Stimulated activated CD4-positive, alpha-beta T cell treated with anti-CD3 and anti-CD28 coated beads, Interleukin-12 subunit alpha, Interleukin-12 subunit beta, amount 100 ng/mL, for 48 hours (primary cell): ENCODE measurements around the gene SKA3.

ENCODE experiments used
- DNase-seq, 3 donors: peaks; one replicate each; pipeline ENCODE4 v3.0.0-alpha.2; 2020; ENCODE audit warnings: low read depth in 2 of 3, low spot score in 1 of 3

Gene SKA3

GRCh38 chr13:21117104-21117809 is 59.1 kb downstream of the SKA3 start:
- DNase-seq = no peak

DNA sequence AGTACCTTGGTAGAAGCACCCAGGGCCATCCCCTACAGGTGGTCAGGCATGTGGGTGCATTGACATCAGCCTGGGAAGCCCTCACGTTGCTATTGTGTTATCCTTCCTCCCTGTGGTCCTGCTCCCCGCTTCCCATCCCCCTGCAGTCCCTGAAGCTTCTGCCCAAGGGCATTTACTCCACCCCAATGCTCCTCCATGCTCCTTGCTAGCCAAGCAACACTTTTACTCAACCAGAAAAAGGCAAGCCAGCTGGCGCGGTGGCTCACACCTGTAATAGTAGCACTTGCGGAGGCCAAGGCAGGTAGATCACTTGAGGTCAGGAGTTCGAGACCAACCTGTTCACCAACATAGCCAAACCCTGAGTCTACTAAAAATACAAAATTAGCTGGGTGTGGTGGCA is 60.2 kb downstream of the SKA3 start:
- DNase-seq = no peak

- no peak for DNase-seq
Observed at GRCh38 chr13:21115231-21115630, 61.1 kb downstream of the SKA3 start.

- DNase-seq = no peak
Observed at GRCh38 chr13:21111546-21111945, 64.8 kb downstream of the SKA3 start.

DNA sequence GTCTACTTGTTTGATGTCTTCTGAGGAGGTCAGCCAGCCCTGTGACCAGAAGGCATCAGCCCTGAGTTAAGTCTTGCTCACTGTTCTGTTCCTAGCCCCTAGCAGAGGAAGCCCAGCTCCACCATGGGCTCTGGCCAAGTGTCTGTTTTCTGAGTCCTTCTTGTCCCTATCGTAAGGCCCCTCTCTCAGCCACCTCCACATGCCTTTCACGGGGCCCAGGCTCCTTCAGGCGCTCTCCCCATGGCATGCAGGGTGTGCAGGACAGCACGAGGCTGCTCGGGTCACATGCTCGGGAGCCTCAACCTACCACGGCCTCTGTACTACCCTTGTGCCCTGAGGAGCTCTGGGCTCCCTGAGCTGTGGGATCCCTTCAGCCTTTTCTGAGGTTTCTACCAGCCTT is 67.2 kb downstream of the SKA3 start:
- no peak for DNase-seq

- DNase-seq = no peak
Observed at GRCh38 chr13:21106089-21106488, 70.3 kb downstream of the SKA3 start.

GRCh38 chr13:21104199-21105019 is 71.9 kb downstream of the SKA3 start:
- no peak for DNase-seq
